ENCODE data around the gene ZDHHC14.

DNA sequence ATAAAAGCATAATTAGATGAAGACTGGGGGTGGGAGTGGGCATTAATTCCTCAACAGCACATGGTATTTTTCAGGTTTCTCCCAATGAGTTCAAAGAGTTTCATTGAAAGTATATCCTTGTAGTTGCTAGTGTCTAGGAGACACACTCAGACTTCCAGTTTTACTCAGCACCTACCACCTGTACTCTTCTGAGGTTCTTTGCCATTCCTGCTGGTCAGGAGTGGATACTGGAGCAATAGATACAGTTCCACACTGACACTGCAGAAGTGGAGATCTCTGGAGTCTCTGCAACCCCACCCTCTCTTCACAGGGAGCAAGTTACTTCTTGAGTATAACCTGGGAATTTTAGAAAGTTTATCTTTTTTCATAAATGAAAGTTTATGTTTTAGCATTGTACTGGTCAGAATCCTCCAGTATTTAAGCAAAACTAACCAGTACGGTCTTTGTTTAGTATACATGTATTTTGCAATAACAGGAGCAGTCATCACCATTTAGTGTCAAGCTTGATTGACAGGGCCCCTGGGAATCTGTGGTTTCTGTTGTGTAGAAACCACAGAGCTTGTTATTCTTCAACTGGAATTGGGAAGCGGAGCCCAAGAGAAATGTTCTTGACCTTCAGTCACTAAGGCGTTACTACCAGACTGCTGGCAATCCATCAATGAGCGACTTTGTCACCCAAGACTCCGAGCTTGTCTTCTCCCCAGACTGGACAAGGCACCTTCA, 148.1 kb downstream of the ZDHHC14 start:
- TF ChIP-seq, protein P1, sequence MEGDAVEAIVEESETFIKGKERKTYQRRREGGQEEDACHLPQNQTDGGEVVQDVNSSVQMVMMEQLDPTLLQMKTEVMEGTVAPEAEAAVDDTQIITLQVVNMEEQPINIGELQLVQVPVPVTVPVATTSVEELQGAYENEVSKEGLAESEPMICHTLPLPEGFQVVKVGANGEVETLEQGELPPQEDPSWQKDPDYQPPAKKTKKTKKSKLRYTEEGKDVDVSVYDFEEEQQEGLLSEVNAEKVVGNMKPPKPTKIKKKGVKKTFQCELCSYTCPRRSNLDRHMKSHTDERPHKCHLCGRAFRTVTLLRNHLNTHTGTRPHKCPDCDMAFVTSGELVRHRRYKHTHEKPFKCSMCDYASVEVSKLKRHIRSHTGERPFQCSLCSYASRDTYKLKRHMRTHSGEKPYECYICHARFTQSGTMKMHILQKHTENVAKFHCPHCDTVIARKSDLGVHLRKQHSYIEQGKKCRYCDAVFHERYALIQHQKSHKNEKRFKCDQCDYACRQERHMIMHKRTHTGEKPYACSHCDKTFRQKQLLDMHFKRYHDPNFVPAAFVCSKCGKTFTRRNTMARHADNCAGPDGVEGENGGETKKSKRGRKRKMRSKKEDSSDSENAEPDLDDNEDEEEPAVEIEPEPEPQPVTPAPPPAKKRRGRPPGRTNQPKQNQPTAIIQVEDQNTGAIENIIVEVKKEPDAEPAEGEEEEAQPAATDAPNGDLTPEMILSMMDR (conservative IDR thresholded peaks at IDR 0.05; ENCODE audit: low read depth in 2 of 2), result no peak
- TF ChIP-seq, protein P2, sequence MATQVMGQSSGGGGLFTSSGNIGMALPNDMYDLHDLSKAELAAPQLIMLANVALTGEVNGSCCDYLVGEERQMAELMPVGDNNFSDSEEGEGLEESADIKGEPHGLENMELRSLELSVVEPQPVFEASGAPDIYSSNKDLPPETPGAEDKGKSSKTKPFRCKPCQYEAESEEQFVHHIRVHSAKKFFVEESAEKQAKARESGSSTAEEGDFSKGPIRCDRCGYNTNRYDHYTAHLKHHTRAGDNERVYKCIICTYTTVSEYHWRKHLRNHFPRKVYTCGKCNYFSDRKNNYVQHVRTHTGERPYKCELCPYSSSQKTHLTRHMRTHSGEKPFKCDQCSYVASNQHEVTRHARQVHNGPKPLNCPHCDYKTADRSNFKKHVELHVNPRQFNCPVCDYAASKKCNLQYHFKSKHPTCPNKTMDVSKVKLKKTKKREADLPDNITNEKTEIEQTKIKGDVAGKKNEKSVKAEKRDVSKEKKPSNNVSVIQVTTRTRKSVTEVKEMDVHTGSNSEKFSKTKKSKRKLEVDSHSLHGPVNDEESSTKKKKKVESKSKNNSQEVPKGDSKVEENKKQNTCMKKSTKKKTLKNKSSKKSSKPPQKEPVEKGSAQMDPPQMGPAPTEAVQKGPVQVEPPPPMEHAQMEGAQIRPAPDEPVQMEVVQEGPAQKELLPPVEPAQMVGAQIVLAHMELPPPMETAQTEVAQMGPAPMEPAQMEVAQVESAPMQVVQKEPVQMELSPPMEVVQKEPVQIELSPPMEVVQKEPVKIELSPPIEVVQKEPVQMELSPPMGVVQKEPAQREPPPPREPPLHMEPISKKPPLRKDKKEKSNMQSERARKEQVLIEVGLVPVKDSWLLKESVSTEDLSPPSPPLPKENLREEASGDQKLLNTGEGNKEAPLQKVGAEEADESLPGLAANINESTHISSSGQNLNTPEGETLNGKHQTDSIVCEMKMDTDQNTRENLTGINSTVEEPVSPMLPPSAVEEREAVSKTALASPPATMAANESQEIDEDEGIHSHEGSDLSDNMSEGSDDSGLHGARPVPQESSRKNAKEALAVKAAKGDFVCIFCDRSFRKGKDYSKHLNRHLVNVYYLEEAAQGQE (IDR thresholded peaks at IDR 0.05; ENCODE audit: unreplicated experiment), result no peak
- no peak for TF ChIP-seq POLR2AphosphoS5 (IDR thresholded peaks at IDR 0.05; ENCODE audit: low read depth)
- no peak for TF ChIP-seq ZNF331 (CRISPR knock-in tag; IDR thresholded peaks at IDR 0.05; ENCODE audit: low read depth)
- TF ChIP-seq EZH2 (IDR thresholded peaks at IDR 0.05; ENCODE audit: low read depth, unreplicated experiment), result no peak
- TF ChIP-seq JUNB (IDR thresholded peaks at IDR 0.05; ENCODE audit: unreplicated experiment), result no peak
- TF ChIP-seq EZH2phosphoT487 (IDR thresholded peaks at IDR 0.05; ENCODE audit: unreplicated experiment), result no peak
- TF ChIP-seq STAT1 (IDR thresholded peaks at IDR 0.05; ENCODE audit: unreplicated experiment), result no peak
- no peak for TF ChIP-seq CREB1 (CRISPR knock-in tag; IDR thresholded peaks at IDR 0.05; ENCODE audit: low read depth)
- TF ChIP-seq, protein P3, sequence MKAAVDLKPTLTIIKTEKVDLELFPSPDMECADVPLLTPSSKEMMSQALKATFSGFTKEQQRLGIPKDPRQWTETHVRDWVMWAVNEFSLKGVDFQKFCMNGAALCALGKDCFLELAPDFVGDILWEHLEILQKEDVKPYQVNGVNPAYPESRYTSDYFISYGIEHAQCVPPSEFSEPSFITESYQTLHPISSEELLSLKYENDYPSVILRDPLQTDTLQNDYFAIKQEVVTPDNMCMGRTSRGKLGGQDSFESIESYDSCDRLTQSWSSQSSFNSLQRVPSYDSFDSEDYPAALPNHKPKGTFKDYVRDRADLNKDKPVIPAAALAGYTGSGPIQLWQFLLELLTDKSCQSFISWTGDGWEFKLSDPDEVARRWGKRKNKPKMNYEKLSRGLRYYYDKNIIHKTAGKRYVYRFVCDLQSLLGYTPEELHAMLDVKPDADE (IDR thresholded peaks at IDR 0.05), result no peak
- TF ChIP-seq, protein P4, sequence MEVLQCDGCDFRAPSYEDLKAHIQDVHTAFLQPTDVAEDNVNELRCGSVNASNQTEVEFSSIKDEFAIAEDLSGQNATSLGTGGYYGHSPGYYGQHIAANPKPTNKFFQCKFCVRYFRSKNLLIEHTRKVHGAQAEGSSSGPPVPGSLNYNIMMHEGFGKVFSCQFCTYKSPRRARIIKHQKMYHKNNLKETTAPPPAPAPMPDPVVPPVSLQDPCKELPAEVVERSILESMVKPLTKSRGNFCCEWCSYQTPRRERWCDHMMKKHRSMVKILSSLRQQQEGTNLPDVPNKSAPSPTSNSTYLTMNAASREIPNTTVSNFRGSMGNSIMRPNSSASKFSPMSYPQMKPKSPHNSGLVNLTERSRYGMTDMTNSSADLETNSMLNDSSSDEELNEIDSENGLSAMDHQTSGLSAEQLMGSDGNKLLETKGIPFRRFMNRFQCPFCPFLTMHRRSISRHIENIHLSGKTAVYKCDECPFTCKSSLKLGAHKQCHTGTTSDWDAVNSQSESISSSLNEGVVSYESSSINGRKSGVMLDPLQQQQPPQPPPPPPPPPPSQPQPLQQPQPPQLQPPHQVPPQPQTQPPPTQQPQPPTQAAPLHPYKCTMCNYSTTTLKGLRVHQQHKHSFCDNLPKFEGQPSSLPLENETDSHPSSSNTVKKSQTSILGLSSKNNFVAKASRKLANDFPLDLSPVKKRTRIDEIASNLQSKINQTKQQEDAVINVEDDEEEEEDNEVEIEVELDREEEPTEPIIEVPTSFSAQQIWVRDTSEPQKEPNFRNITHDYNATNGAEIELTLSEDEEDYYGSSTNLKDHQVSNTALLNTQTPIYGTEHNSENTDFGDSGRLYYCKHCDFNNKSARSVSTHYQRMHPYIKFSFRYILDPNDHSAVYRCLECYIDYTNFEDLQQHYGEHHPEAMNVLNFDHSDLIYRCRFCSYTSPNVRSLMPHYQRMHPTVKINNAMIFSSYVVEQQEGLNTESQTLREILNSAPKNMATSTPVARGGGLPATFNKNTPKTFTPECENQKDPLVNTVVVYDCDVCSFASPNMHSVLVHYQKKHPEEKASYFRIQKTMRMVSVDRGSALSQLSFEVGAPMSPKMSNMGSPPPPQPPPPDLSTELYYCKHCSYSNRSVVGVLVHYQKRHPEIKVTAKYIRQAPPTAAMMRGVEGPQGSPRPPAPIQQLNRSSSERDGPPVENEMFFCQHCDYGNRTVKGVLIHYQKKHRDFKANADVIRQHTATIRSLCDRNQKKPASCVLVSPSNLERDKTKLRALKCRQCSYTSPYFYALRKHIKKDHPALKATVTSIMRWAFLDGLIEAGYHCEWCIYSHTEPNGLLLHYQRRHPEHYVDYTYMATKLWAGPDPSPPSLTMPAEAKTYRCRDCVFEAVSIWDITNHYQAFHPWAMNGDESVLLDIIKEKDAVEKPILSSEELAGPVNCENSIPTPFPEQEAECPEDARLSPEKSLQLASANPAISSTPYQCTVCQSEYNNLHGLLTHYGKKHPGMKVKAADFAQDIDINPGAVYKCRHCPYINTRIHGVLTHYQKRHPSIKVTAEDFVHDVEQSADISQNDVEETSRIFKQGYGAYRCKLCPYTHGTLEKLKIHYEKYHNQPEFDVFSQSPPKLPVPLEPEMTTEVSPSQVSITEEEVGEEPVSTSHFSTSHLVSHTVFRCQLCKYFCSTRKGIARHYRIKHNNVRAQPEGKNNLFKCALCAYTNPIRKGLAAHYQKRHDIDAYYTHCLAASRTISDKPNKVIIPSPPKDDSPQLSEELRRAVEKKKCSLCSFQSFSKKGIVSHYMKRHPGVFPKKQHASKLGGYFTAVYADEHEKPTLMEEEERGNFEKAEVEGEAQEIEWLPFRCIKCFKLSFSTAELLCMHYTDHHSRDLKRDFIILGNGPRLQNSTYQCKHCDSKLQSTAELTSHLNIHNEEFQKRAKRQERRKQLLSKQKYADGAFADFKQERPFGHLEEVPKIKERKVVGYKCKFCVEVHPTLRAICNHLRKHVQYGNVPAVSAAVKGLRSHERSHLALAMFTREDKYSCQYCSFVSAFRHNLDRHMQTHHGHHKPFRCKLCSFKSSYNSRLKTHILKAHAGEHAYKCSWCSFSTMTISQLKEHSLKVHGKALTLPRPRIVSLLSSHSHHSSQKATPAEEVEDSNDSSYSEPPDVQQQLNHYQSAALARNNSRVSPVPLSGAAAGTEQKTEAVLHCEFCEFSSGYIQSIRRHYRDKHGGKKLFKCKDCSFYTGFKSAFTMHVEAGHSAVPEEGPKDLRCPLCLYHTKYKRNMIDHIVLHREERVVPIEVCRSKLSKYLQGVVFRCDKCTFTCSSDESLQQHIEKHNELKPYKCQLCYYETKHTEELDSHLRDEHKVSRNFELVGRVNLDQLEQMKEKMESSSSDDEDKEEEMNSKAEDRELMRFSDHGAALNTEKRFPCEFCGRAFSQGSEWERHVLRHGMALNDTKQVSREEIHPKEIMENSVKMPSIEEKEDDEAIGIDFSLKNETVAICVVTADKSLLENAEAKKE (CRISPR knock-in tag; IDR thresholded peaks at IDR 0.05), result no peak
